ENCODE data around the gene TRIM63. TPM values are rescaled to one million over a fixed set of nuclear protein-coding genes. Genes with fewer than 3 reads are reported as not detected.

TRIM63 gene
- total and polyA plus RNA-seq, 2 donors (not counting 3 experiments of a cell fraction or from before 2014, with no cell fraction given), result not detected

DNA sequence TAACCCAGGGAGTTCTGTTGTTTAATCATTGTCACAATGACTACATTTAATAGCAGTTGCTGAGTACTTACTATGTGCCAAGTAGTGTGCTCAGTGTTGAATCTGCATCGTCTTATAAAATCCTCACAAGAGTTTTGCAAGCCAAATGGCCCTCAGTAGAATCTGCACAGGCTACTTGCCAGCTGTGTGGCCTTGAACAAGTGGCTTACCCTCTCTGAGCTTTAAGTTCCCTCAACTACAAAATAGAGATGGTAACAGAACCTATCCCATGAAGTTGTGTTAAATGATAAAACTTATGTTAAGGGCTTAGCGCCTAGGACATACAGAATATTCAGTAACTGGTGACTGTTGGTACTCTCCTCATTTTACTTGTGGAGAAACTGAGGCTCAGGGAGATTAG, 12.4 kb downstream of the TRIM63 start:
- peaks cover 17 to 20% of the 10 kb centered on the region in 2 experiments for H3K27me3 ChIP-seq (ENCODE audit: control insufficient read depth in 2 of 2, insufficient read depth in 2 of 2, low read length in 2 of 2)
- TF ChIP-seq GATA2 (IDR thresholded peaks at IDR 0.05; ENCODE audit: insufficient read depth, insufficient read length, low read depth, low read length), result no peak
- TF ChIP-seq, protein P1, sequence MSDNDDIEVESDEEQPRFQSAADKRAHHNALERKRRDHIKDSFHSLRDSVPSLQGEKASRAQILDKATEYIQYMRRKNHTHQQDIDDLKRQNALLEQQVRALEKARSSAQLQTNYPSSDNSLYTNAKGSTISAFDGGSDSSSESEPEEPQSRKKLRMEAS (IDR thresholded peaks at IDR 0.05; ENCODE audit: insufficient read depth, insufficient read length), result no peak
- no peak for TF ChIP-seq FOS (IDR thresholded peaks at IDR 0.05; ENCODE audit: borderline replicate concordance, insufficient read depth, low read length)
- no peak for TF ChIP-seq MYC (IDR thresholded peaks at IDR 0.05; ENCODE audit: low read depth, low read length)
- TF ChIP-seq POLR2A (IDR thresholded peaks at IDR 0.05; ENCODE audit: low read depth, low read length), result no peak
- TF ChIP-seq POLR2AphosphoS5 (IDR thresholded peaks at IDR 0.05; ENCODE audit: insufficient read depth, low read depth, low read length), result no peak
- no peak for TF ChIP-seq EZH2 (IDR thresholded peaks at IDR 0.05; ENCODE audit: borderline replicate concordance, low read depth, low read length, severe bottlenecking)
- TF ChIP-seq JUN (IDR thresholded peaks at IDR 0.05; ENCODE audit: borderline replicate concordance, insufficient read depth, insufficient read length, low read depth), result no peak
- H3K36me3 ChIP-seq (ENCODE audit: control insufficient read depth in 2 of 2, extremely low read depth in 1 of 2, insufficient read depth in 2 of 2, low read length in 2 of 2), result no peaks in the 10 kb centered on the region
- no peak for DNase-seq (ENCODE audit: low read depth, low spot score)
- no peaks in the 10 kb centered on the region for H3K4me1 ChIP-seq (ENCODE audit: control insufficient read depth, extremely low read depth, insufficient read depth, low read length)
- H3K79me2 ChIP-seq (ENCODE audit: control insufficient read depth, insufficient read depth, low read length), result no peaks in the 10 kb centered on the region
- H2AFZ ChIP-seq (ENCODE audit: low read depth, low read length), result no peak overlapping the region
- BruUV-seq (replicated peaks), result no TSS peak
- H3K9me3 ChIP-seq (replicated peaks; ENCODE audit: control insufficient read depth, insufficient read depth, low read length), result no peaks in the 10 kb centered on the region
- H3K4me3 ChIP-seq (replicated peaks in 1 of 3; ENCODE audit: insufficient read depth in 1 of 3, low read depth in 1 of 3, low read length in 3 of 3), result no peak overlapping the region
- CTCF ChIA-PET, result no interaction called here
- FAIRE-seq, result no peak
- dilution Hi-C loops (cut with MboI; ENCODE audit: extremely low pct_ligation_motif_present, low sequenced_read_pairs) (no loop called here), intact Hi-C loops (cut with micrococcal nuclease) (no loop called here)
- POLR2A ChIA-PET, result no interaction called here
- H3K4me2 ChIP-seq (ENCODE audit: insufficient read depth, low read length), result no peak overlapping the region
- no peak overlapping the region for H3K9ac ChIP-seq (replicated peaks; ENCODE audit: extremely low read depth, insufficient read depth, low read length)
- H3K27ac ChIP-seq (ENCODE audit: insufficient read depth, low read depth, low read length), result no peak overlapping the region
- no peaks in the 10 kb centered on the region for H4K20me1 ChIP-seq (replicated peaks; ENCODE audit: control insufficient read depth, extremely low read depth, insufficient read depth, low read length)
- H3K9me1 ChIP-seq (replicated peaks; ENCODE audit: control insufficient read depth, extremely low read depth, insufficient read depth, low read length), result no peaks in the 10 kb centered on the region
